ENCODE results near the gene ACOT11.

GRCh38 chr1:54566438-54567141 lies 18.6 kb downstream of the ACOT11 start:
- TF ChIP-seq CTCF (IDR thresholded peaks at IDR 0.05) (no peak), POLR2A (IDR thresholded peaks at IDR 0.05) (no peak), POLR2AphosphoS5 (IDR thresholded peaks at IDR 0.05) (no peak)

Measured in breast epithelium (tissue), 3 donors.